RPMI8226 (cell line): ENCODE measurements around the gene MTSS2.

ENCODE experiments used
- DNase-seq: peaks from one replicate; pipeline ENCODE4 v3.0.0-alpha.2; 2015

MTSS2 gene

GRCh38 chr16:70665806-70666735 is 19.8 kb downstream of the MTSS2 start:
- DNase-seq = no peak

DNA sequence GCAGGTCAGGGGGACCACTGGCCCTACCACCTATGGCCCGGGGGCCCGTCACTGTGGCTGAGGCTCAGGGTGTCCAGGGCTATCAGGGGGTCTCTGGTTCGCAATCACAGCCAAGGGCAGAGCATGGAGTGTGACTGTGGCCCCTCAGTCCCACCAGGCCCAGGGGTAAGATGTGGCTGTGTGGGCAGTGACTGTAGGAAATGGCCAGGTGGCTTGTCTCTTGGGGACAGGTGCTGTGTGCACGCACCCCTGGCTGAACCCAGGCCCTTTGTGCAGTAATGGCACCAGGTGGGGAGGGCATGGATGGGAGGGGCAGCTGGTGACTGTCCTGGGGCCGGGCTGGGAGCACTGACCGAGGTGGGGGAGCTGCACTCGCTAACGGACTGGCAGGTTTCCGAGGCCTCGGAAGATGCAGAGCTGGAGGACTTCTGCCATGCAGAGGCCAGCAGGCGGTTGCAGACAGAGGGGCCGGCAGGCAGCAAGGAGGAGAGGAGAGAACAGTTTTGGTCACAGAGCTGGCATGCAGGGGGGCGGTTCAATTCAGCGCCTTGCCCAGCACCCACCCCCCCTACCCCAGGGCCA is 20.6 kb downstream of the MTSS2 start:
- no peak for DNase-seq

- no peak for DNase-seq
Measured at GRCh38 chr16:70664325-70665112, 21.3 kb downstream of the MTSS2 start.

DNA sequence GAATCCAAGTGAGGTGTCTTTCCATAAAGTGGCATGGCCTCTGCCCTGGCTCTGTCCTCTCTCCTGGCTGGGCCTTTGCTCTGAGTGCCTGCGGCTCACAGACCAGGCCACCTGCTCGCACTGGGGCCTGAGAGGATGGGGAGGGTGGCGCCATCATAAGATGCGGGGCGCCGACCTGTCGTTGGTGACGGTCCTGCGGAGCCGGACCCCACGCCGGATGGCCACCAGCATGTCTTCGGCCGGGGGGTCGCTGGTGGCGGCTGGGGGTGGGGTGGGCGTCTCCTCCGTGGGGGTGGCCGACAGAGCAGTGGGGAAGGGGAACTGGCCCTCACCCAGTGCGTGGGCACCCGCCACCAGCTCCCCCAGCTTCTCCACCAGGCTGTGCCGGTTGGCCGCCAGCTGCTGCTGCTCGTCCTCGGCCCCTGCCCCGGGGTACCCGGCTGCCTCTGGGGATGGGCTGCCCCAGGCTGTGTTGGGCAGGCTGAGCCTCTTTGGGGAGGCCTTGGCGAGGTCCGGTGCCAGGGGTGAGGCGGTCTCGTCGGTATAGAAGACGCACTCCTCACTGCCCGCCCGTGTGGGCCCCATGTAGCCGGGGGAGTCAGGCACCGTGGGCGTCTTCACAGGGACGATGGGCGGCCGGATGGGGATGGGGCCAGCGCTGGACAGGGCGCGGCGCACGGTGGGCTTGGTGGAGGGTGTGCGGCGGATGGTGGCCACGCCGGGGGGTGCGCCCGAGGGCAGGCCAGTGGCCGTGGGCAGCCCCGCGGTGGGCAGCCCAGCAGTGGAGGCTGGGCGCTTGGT is 22.1 kb downstream of the MTSS2 start:
- DNase-seq = no peak

DNA sequence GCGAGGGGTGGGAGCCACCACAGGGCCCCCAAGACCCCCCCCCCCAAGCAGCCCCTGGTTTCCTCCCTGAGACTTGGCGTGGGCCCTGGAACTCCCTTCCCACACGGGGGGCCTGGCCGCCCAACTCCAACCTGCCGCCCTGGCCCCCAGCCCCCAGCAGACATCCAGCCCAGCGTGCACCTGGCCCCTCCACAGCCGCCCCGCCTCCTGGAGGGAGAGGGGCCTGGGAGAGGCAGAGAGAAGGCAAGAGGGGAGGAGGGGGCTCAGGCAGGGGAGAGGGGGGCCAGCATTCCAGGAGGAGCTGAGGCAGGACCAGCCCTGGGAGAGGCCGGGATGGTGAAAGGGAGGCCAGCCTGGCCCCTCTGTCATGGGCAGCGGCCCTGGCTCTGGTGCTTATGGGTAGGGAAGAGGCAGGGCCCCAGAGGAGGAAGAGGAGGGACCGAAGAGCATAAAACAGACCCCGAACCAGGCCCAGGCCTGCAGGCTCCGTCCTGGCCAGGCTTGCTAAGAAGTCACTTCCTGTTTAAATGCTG is 22.8 kb downstream of the MTSS2 start:
- no peak for DNase-seq

- DNase-seq = no peak
Measured at GRCh38 chr16:70661918-70662641, 23.8 kb downstream of the MTSS2 start.

DNA sequence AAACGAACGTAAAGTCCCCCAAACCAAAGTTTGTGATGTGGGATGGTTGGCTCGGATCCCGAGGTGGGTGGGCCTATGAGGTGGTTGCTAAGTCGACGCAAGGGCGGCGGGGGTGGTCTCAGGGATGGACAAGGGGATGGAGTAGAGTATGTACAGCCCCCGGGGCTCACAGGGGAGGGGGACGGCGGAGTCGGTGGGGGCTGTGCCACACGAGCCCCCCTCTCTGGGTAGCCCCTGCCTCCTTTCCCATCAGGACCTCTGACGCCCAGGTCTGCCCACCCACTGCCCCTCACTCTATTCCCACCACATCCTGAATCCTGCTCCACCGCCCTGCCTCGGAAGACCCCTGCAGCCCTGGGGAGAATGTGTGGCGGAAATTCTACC is 24.3 kb downstream of the MTSS2 start:
- no peak for DNase-seq

DNA sequence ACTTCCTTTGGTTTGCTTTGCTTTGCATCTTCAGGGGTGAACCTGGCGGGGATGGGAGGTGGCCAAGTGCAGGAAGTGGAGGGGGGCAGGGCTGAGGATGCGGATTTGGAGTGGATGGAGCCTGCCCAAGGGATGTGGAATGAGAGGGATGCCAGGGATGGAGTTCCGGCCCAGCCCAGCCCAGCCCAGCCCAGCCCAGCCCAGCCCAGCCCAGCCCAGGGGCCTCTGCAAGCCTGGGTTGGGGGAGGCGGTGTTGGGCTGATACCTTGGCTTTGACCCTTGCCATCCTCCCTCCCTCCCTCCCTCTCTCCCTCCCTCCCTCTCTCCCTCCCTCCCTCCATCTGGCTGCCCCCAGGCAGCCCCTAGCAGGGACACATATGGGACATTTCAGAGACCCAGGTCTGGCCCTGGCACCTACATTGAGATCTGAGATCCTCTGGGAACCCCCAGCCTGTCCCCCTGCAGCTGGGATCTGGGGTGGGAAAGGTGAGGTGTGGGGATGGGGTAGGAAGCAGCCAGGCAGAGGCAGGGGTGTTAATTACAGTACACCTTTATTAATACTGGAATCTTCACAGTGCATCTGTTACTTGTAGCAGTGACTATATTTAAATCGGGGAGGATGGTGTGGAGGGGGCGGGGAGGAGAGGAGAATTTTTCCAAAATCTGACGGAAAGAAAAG is 25.0 kb downstream of the MTSS2 start:
- DNase-seq = no peak

GRCh38 chr16:70659953-70660671 is 25.7 kb downstream of the MTSS2 start:
- DNase-seq = no peak

DNA sequence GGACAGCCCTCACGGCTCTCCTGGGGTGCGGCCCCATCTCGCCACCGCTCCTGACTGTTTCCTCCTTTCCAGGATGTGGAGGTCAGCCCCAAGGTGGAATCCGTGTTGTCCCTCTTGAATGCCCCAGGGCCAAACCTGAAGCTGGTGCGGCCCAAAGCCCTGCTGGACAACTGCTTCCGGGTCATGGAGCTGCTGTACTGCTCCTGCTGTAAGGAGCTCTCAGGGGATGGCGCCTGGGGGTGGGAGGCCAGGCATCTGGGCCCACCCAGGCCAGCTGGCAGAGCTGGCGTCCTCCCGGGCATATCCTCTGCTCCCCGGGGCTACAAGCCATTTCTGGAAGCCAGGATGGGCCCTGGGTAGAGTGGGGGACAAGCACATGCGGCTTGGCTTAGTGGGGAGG is 26.3 kb downstream of the MTSS2 start:
- no peak for DNase-seq

DNA sequence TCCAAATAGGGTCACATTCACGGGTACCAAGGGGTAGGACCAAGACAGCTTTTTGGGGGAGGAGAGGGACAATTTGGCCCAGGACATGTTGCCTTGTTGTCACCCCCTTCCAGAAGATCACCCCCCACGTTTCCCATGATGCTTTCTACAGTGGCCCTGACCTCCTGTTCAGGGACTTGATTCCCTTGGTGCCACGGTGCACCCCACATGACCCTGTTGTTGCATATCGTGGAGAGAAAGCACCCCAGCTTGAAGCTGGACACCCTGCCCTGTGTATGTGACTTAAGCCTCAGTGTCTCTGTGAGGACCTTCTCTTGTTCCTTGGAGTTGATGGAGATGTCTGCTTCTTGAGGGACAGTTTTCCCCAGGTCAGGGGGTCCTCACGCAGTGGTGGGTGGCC is 26.9 kb downstream of the MTSS2 start:
- no peak for DNase-seq

DNA sequence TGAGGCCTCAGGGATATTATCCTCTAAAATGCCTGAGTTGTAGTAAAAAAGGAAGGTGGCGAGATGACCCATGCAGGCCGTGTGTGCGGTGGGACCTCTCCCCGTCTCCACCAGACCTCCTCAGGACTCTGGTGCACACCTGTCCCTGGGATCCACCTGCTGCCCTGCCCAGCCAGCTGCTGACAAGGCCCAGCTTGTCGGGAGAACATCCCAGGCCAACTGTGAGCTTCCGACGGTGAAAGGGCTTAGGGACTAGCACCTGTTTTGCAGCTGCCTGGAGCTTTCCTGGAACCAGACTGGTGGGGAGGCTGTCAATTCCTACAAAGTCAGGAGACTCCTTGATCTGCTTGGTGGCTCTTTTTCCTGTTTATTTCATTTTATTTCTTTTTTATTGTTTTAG is 27.9 kb downstream of the MTSS2 start:
- no peak for DNase-seq

- DNase-seq = no peak
Measured at GRCh38 chr16:70656712-70657263, 29.1 kb downstream of the MTSS2 start.

GRCh38 chr16:70656065-70656711 is 29.7 kb downstream of the MTSS2 start:
- no peak for DNase-seq

GRCh38 chr16:70653809-70654771 is 31.8 kb downstream of the MTSS2 start:
- peak; percentile 81 for DNase-seq

- no peak for DNase-seq
Measured at GRCh38 chr16:70653406-70653805, 32.4 kb downstream of the MTSS2 start.

DNA sequence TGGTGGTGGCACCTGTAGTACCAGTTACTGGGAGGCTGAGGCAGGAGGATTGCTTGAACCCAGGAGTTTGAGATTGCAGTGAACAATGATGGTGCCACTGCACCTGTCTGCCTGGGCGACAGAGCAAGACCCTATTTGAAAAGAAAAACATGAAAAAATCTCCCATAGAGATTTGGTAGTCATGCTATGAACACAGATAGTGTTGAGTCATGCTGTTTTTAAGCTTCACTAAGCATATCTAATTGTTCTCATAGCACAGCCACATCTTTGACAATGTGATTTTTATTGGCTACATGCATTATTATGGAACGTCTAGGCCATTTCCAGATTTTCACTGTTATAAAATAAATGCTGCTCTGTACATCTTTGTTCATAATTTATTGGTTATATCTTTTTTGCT is 33.5 kb downstream of the MTSS2 start:
- no peak for DNase-seq

DNA sequence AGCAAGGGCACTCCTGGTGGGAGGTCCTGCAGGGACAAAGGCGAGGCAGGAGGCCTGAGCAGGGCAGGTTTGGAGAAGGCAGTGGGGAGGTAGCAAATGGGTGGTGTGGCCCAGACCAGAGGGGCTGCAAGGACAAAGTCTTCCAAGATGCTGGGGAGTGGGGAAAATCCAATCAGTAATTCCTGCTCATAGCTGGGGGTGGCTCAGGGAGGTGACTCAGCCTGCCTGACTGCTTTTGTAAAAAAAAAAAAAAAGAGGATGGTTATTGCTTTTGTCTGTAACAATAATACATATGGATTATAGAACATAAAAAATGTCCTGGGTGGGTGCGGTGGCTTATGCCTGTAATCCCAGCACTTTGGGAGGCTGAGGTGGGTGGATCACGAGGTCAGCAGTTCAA is 34.3 kb downstream of the MTSS2 start:
- no peak for DNase-seq
